NCI-H2227 treated with DMSO at 0.1 percent for 48 hours (cell line): ENCODE results near the gene PSMD8.
"Not testable (repeated sequence)": the region's sequence is repeated elsewhere in the genome, so short reads cannot be mapped to it uniquely, and the experiment has no call there.

Experiments used
- DNase-seq: peaks from one replicate; lab custom pipeline; 2025; lab: John Stamatoyannopoulos, UW

The PSMD8 gene

DNA sequence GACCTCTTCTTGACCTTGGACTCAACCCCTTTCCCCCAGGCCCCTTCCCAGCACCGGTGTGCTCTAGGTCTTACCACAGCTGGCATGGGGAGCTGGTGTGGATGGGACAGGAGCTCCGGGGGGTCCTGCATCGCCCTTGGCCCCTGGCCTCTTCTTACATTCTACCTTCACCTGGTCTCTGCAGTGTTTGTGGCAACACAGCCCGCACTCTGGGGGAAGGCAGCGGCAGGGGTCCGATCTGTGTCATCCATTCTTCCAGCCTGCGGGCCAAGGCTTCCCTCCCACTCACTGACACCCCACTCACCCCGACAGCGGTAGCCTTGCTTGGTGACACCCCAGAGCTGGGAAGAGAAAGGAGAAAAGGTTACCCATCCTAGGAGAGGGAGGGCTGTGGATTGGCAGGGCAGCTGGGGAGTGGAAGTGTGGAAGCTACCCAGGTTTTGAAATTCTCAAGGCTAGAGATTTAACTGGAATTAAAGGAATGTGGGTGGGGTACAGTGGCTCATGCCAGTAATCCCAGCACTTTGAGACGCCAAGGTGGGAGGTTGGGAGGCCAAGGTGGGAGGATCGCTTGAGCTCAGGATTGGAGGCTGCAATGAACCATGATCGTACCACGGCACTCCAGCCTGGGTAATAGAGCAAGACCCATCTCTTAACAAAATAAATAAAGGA lies 36.8 kb downstream of the PSMD8 start:
- no peak for DNase-seq

GRCh38 chr19:38411898-38412297 lies 37.5 kb downstream of the PSMD8 start:
- DNase-seq = not testable (repeated sequence)

DNA sequence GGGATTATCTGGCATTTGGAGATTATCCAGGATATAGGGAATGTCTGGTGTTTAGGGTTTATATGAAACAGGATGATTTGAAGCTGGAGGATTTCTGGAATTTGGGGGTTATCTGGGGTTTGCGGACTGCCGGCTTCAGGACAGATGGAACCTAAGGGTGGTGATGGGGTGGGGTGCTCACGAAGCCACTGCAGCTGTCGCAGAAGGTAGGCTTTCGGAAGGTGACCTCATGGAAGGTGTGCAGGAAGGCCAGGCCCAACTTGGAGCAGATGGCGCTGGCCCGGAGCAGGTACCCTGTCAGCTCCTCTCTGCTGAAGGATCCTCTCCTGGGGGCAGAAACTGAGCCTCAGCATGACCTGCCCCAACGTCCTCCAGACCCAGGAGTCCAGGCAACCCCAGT lies 38.1 kb downstream of the PSMD8 start:
- no peak for DNase-seq

- no peak for DNase-seq
Measured at GRCh38 chr19:38412961-38413360, 38.6 kb downstream of the PSMD8 start.

GRCh38 chr19:38413416-38413815 lies 39.0 kb downstream of the PSMD8 start:
- DNase-seq = no peak

GRCh38 chr19:38417146-38417543 lies 42.8 kb downstream of the PSMD8 start:
- no peak for DNase-seq

- DNase-seq = peak; percentile 85
Measured at GRCh38 chr19:38417544-38418506, 43.5 kb downstream of the PSMD8 start.

GRCh38 chr19:38420935-38421334 lies 46.6 kb downstream of the PSMD8 start:
- no peak for DNase-seq

- DNase-seq = no peak
Measured at GRCh38 chr19:38421856-38422255, 47.5 kb downstream of the PSMD8 start.

- DNase-seq = no peak
Measured at GRCh38 chr19:38422438-38422837, 48.1 kb downstream of the PSMD8 start.

DNA sequence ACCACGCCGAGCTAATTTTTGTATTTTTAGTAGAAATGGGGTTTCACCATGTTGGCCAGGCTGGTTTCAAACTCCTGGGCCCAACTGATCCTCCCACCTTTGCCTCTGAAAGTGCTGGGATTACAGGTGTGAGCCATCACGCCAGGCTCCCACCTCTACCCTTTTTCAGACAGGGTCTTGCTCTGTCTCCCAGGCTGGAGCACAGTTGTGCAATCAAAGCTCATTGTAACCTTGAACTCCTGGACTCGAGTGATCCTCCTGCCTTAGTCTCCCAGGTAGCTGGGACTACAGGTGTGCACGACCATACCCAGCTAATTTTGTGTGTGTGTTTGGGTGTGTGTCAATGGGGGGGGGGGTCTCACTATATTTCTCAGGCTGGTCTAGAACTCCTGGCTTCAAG lies 49.9 kb downstream of the PSMD8 start:
- DNase-seq = no peak

- DNase-seq = no peak
Measured at GRCh38 chr19:38425222-38425809, 50.9 kb downstream of the PSMD8 start.

GRCh38 chr19:38425810-38426466 lies 51.6 kb downstream of the PSMD8 start, which contains the start of gene RASGRP4:
RASGRP4 (minus strand) TSS chr19:38426219; CDS start chr19:38426091, 128 bp downstream.
- DNase-seq = no peak

- DNase-seq = not testable (repeated sequence)
Measured at GRCh38 chr19:38427035-38427677, 52.8 kb downstream of the PSMD8 start.

- no peak for DNase-seq
Measured at GRCh38 chr19:38429055-38429810, 54.9 kb downstream of the PSMD8 start.

- no peak for DNase-seq
Measured at GRCh38 chr19:38429811-38430156, 55.4 kb downstream of the PSMD8 start.

- no peak for DNase-seq
Measured at GRCh38 chr19:38430931-38431330, 56.6 kb downstream of the PSMD8 start.

DNA sequence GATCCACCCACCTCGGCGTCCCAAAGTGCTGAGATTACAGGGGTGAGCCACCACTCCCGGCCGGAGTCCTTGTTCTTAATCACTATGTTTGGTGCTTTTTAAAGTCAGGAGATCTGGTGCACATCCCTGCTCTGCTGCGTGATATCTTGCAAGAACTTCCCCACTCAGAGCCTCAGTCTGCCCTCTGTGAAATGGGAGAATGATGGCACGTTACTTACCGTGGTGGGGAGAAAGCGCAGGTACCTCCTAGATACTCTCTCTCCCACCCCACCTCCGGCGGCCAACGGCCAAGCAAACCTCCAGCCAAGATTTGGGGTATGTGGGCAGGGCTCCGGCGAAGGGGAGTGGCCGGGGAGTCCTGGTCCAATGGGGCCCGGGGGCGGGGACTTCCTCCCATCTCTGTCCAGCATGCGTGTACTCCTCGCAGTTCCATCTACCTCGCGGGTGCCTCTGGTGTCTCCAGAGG lies 58.9 kb downstream of the PSMD8 start, which contains the start of gene RYR1:
TSS of gene RYR1 (plus strand) at position 424 of the 466 bp plus-strand sequence. CDS start 139 bp downstream, outside the sequence.
- peak; percentile 38 for DNase-seq
